Thymus (tissue), 11 donors: Measurements from ENCODE around the gene MRPL14. TPM values are rescaled to one million over a fixed set of nuclear protein-coding genes. Genes with fewer than 3 reads are reported as not detected.
"Not testable (repeated sequence)": the region's sequence is repeated elsewhere in the genome, so short reads cannot be mapped to it uniquely, and the experiment has no call there.

Experiments used
- DNase-seq, 9 donors: peaks; one replicate each; pipeline ENCODE4 v3.0.0-alpha.2; 2013; ENCODE audit warnings: low spot score in 9 of 9, low read depth in 6 of 9, missing footprints in 1 of 9
- H3K27ac ChIP-seq, 2 donors: one replicate each; pipeline ENCODE4 v1.5.1; 2013; ENCODE audit warnings: control low read depth in 1 of 2, low read depth in 1 of 2, low read length in 1 of 2, mild to moderate bottlenecking in 1 of 2, moderate library complexity in 1 of 2
- H3K27me3 ChIP-seq, 2 donors: one replicate each; pipeline ENCODE4 v1.5.1; 2013; ENCODE audit warnings: low read length in 1 of 2; ENCODE audit not compliant: control insufficient read depth in 2 of 2, insufficient read depth in 1 of 2
- H3K36me3 ChIP-seq, 2 donors: one replicate each; pipeline ENCODE4 v1.5.1; 2013; ENCODE audit warnings: low read length in 1 of 2, mild to moderate bottlenecking in 1 of 2, moderate library complexity in 1 of 2; ENCODE audit not compliant: control insufficient read depth in 2 of 2, insufficient read depth in 2 of 2
- H3K4me1 ChIP-seq, 2 donors: one replicate each; pipeline ENCODE4 v1.5.1; 2013; ENCODE audit warnings: low read length in 2 of 2; ENCODE audit not compliant: control insufficient read depth in 2 of 2, insufficient read depth in 2 of 2
- H3K4me3 ChIP-seq, 2 donors: one replicate each; pipeline ENCODE4 v1.5.1; 2013; ENCODE audit warnings: low read length in 2 of 2, control low read depth in 1 of 2, mild to moderate bottlenecking in 1 of 2
- H3K9me3 ChIP-seq, 2 donors: one replicate each; pipeline ENCODE4 v1.5.1; 2013; ENCODE audit warnings: low read length in 1 of 2, mild to moderate bottlenecking in 1 of 2; ENCODE audit not compliant: control insufficient read depth in 2 of 2, insufficient read depth in 1 of 2
- WGBS: extraction: QIAGEN DNeasy Blood & Tissue Kit; methylation state at CpG from one replicate; pipeline ENCODE4 v1.1.7; 2013; 5-methylcytosine and 5-hydroxymethylcytosine counted together
- polyA plus RNA-seq: library from polyadenylated mRNA; stranded (reverse); fragments of 200-250 nt; gene quantifications from one replicate; pipeline ENCODE4 v1.2.3, GENCODE V29; 2013
- total RNA-seq: library from RNA; stranded (reverse); fragments of 120-200 nt; gene quantifications from one replicate; pipeline ENCODE4 v1.2.4, GENCODE V29; 2013
- donor health status: healthy.

Gene MRPL14
- total and polyA plus RNA-seq, 2 donors: 48.4 to 81.5 TPM

DNA sequence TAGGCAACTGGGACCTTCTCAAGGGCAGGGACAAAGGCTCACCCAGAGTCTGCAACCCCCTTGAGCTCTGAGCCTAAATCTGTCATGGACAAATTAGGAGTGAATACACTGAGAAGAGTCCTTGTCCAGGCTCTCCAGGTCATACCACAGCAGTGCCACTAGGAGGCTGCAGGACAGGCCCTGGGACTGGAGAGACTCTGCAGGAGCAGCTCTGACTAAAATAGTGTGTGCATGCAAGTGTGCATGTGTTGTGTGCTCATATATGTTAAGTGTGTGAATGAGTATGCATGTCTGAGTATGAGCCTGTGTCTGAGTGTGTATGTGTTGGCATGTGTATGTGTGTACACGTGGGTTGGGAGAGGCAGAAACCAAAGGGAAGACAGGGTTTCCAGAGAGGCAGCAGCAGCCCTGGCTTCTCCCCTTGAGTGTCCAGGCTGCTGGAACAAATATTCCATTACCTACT is 27.1 kb downstream of the MRPL14 start:
- 85% methylated on average over 1 of the region's 1 CpG for WGBS
- Histone ChIP-seq H3K27me3 (no peaks in the 10 kb centered on the region), H3K4me1 (peaks cover 2 to 11% of the 10 kb centered on the region in 2 donors), H3K4me3 (no peak overlapping the region), H3K9me3 (no peaks in the 10 kb centered on the region), H3K27ac (no peak overlapping the region), H3K36me3 (peaks cover 17 to 42% of the 10 kb centered on the region in 2 donors)
- DNase-seq: peak in 1 of 9 donors; percentile 30

DNA sequence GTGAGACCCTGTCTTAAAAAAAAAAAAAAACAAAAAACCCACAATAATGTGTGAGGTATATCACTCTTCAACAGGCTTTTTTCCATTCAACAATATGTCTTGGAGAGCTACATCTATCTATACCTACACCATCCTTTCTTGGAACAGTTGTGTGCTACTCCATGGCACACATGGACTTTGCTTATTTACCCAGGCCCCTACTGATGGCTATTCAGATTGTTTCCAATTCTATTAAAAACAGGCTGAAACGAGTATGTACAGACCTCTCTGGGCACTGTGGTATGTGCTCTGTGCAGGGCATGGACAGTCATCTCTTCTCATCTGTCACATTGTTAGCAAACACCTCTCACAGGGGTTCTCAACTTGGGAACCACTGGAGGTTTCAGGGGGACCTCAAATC is 28.1 kb downstream of the MRPL14 start:
- H3K27me3 ChIP-seq: no peaks in the 10 kb centered on the region
- H3K4me1 ChIP-seq: peaks cover 0 to 11% of the 10 kb centered on the region in 2 donors
- peaks cover 8 to 33% of the 10 kb centered on the region in 2 donors for H3K36me3 ChIP-seq
- no peak overlapping the region for H3K27ac ChIP-seq
- 87% methylated on average over 1 of the region's 1 CpG for WGBS
- H3K4me3 ChIP-seq: no peak overlapping the region
- H3K9me3 ChIP-seq: no peaks in the 10 kb centered on the region
- DNase-seq: no peak

DNA sequence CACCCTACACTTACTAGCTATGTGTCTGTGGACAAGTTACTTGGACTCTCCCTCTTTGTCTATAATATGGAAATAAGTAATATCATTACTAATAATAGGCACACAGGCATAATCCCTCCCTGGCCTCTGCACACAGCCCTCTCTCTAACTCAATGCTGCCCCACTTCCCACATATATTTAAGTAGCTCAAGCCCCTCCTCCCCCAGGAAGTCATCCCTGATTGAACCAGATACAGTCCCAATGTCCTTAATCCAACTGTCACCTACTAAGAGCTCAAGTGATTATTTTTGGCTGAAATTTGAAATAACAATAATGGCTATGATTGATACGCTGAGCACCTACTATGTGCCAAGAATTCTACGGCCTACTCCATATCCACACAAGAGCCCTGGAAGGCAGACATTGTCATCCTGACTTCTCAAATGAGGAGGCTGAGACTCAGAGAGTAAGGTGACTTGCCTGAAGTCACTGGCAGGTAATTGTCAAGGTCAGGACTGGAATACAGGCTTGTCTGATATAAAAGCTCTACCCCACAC is 29.4 kb downstream of the MRPL14 start:
- peaks cover 0 to 23% of the 10 kb centered on the region in 2 donors for H3K36me3 ChIP-seq
- no peak for DNase-seq
- no peaks in the 10 kb centered on the region for H3K9me3 ChIP-seq
- 78% methylated on average over 2 of the region's 2 CpGs for WGBS
- no peak overlapping the region for H3K27ac ChIP-seq
- H3K27me3 ChIP-seq: no peaks in the 10 kb centered on the region
- H3K4me3 ChIP-seq: no peak overlapping the region
- peaks cover 0 to 11% of the 10 kb centered on the region in 2 donors for H3K4me1 ChIP-seq

DNA sequence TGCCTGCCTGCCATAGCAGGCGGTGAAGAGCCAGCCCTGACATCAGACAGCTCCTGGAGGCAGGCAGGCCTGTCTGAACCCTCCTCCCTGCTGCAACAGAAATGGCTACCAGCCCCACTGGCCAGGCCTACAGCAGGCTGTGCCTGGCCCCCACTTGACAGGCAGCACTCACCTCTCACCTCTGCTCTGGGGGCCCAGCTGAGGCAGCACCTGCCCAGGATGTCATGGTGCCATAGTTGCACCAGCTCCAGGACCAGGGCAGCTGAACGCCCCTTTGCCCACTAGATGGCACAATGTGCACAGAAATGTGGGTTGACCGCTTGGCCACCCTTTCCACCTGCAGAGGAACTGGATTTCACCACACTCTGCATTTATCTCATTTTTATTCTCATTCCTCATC is 30.6 kb downstream of the MRPL14 start:
- WGBS: 47% methylated on average over 3 of the region's 3 CpGs
- Histone ChIP-seq H3K27me3 (no peaks in the 10 kb centered on the region), H3K4me3 (no peak overlapping the region), H3K4me1 (peaks cover 0 to 3% of the 10 kb centered on the region in 2 donors), H3K9me3 (no peaks in the 10 kb centered on the region), H3K36me3 (peaks cover 0 to 23% of the 10 kb centered on the region in 2 donors), H3K27ac (no peak overlapping the region)
- DNase-seq: peak; percentile 56 to 88 (median 75)

DNA sequence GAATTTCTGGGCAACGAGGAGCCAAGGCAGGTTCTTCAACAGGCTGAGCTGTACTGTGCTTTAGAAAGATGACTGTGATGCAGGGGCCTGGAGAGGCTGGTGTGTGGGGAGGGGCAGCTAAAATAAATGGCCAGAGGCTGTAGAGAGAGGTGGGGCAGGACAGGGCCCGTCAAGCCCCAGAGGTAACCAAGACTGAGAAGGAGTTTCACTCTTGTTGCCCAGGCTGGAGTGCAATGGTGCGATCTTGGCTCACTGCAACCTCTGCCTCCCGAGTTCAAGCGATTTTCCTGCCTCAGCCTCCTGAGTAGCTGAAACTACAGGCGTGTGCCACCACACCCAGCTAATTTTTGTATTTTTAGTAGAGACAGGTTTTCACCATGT is 32.0 kb downstream of the MRPL14 start:
- not testable (repeated sequence) for H3K9me3 ChIP-seq, H3K4me1 ChIP-seq, H3K4me3 ChIP-seq, DNase-seq, H3K27me3 ChIP-seq, H3K27ac ChIP-seq
- whole genome bisulfite sequencing: 96% methylated on average over 6 of the region's 6 CpGs
- peaks cover 0 to 16% of the 10 kb centered on the region in 2 donors for H3K36me3 ChIP-seq

DNA sequence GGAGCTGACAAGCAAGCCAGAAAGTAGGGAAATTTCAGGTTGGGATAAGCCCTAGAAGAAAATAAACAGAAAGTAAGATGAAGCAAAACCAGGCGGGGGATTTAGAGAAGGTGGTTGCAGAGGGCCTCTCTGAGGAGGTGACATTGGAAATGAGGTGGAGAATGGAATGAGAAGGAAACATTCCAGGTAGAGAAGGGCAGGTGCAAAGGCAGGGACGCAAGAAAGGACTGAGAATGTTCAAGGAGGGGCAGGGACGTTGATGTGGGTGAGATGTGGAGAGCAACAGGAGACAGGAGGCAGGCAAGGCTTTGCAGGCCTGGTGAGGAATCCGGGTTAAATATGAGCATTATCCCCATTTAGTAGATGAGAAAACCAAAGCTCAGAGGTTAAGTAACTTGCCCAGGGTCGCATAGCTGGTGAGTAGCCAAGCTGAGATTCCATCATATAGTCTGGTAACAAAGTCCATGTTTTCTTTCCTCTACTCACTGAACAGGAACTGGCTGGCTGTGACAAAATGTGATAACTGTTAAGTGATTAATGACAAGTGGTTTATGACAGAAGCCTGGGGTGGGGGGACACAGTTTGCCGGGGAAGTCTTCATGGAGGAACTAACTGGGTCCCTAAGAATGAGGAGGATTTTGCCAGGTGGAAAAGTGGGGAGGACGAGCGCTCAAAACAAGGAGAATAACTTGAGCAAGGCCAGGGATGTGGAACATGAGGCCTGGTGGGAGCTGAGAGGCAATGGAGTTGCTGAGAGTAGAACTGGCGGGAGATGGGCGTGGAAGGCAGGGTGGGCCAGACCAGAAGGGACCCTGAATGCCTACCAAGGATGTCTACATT is 32.6 kb downstream of the MRPL14 start:
- Histone ChIP-seq H3K27ac (no peak overlapping the region), H3K4me1 (peaks cover 0 to 3% of the 10 kb centered on the region in 2 donors), H3K9me3 (no peaks in the 10 kb centered on the region), H3K36me3 (peaks cover 0 to 10% of the 10 kb centered on the region in 2 donors), H3K27me3 (no peaks in the 10 kb centered on the region), H3K4me3 (no peak overlapping the region)
- WGBS: 94% methylated on average over 10 of the region's 10 CpGs
- DNase-seq: no peak

DNA sequence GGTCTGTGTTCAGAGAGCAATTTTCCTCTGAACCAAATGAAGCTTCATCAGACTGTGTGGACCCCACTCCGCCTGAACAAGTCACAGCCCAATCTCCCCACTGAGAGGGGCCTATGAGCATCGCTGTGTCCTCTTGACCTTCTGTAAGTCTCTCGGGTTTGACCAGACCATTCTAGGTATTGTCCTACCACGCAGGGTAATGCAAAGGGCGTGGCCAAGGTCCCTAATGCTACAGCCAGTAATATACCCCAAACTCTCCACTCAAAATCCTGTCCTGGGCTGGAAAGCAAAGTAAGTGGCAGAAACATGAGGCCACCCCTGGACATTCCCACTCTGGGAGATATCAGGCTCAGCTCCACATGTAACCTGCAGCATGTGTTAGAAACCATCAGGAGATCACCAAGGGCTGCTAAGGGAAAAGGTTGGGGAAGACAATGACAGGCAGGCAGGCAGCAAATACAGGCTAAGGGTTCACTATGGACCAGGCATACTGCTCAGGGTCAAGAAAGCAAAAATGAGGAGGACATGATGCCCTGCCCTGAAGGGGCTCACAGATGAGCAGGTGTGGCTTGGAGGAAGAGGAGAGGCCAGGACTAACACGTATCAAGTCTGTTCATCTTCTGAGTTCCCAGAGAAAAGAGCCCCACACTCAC is 33.4 kb downstream of the MRPL14 start:
- WGBS: 98% methylated on average over 6 of the region's 6 CpGs

DNA sequence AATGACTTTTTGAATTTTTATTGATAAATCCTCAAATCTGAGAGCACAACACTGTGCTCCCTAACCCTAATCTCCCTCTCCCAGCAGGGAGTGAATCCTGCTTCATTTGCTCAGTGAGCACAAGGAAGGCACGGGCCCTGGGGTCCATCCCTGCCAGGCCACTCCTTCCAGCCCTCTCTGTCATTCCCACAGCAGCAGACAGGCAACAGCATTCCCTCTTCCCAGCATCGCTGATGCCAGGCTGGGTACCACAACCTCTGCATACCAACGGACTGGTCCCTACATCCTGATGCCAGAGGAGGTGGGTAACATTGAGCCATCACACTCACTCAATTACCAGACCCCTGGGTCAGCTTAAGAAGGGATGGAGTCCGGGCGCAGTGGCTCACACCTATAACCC is 34.2 kb downstream of the MRPL14 start:
- H3K4me1 ChIP-seq: peaks cover 0 to 3% of the 10 kb centered on the region in 2 donors
- DNase-seq: no peak
- no peaks in the 10 kb centered on the region for H3K27me3 ChIP-seq
- over 99% methylated on average over 5 of the region's 5 CpGs for WGBS
- no peak overlapping the region for H3K4me3 ChIP-seq
- no peaks in the 10 kb centered on the region for H3K9me3 ChIP-seq
- no peak overlapping the region for H3K27ac ChIP-seq
- H3K36me3 ChIP-seq: peaks cover 0 to 3% of the 10 kb centered on the region in 2 donors

More for the DNA sequence above, 33.4 kb downstream of the MRPL14 start:
- H3K27me3 ChIP-seq: no peaks in the 10 kb centered on the region
- H3K9me3 ChIP-seq: no peaks in the 10 kb centered on the region
- H3K27ac ChIP-seq: no peak overlapping the region
- no peak overlapping the region for H3K4me3 ChIP-seq
- H3K36me3 ChIP-seq: peaks cover 0 to 3% of the 10 kb centered on the region in 2 donors
- peaks cover 0 to 3% of the 10 kb centered on the region in 2 donors for H3K4me1 ChIP-seq
- DNase-seq: no peak
